ENCODE measurements around the gene IFT27. TPM values are rescaled to one million over a fixed set of nuclear protein-coding genes. Genes with fewer than 3 reads are reported as not detected.

The IFT27 gene
- total RNA-seq, 1 experiment from 2014 or later, result 23.2 TPM

DNA sequence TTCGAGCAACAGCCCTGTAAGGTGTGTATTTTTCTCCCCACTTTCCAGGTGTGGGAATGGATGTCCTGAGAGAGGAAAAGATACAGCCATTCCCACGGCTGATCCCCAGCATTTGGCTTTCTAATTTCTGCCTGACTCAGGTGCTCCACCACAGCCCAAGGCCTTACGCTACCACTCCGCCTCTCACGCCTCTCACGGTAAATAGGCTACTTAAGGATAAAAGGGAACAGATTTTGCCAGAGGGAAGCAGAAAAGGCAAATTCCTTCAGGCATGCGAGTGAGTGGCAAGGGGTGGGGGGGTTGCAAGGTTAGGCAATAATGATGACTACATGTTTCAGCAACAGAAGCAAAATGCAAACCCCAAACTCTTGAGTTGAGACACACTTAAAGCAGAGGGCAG, 31.7 kb upstream of the IFT27 start:
- intact Hi-C loops (cut with micrococcal nuclease), result no loop called here
- Histone ChIP-seq H3K36me3 (ENCODE audit: control insufficient read depth in 1 of 2, insufficient read depth in 2 of 2, low read length in 2 of 2) (no peaks in the 10 kb centered on the region), H3K27me3 (ENCODE audit: insufficient read depth, low read length) (peaks cover 18% of the 10 kb centered on the region; the same call in 1 of the 2 replicates), H2AFZ (ENCODE audit: low read depth, low read length, poor library complexity, severe bottlenecking) (no peak overlapping the region), H4K20me1 (ENCODE audit: insufficient read depth) (no peaks in the 10 kb centered on the region), H3K9me3 (ENCODE audit: control insufficient read depth in 1 of 2, insufficient read depth in 1 of 2, low read depth in 1 of 2, low read length in 2 of 2) (no peaks in the 10 kb centered on the region), H3K9ac (ENCODE audit: low read length) (no peak overlapping the region), H3K27ac (ENCODE audit: low read depth, low read length) (no peak overlapping the region), H3K79me2 (ENCODE audit: insufficient read depth, low read length) (no peaks in the 10 kb centered on the region), H3K4me3 (replicated peaks in 1 of 2; ENCODE audit: low read depth in 1 of 2, low read length in 2 of 2) (no peak overlapping the region), H3K9me2 (ENCODE audit: insufficient read depth) (no peaks in the 10 kb centered on the region), H3K4me1 (ENCODE audit: control insufficient read depth in 1 of 2, insufficient read depth in 2 of 2, low read length in 2 of 2) (no peaks in the 10 kb centered on the region), H3K4me2 (ENCODE audit: low read length) (no peak overlapping the region)
- DNase-seq (ENCODE audit: low read depth, low spot score) (no peak), ATAC-seq (no peak)
- CTCF ChIA-PET, result no interaction called here
- POLR2A ChIA-PET, result no interaction called here
- RAD21 ChIA-PET (ENCODE audit: low non-redundant PET in 1 of 2, low total read pairs in 2 of 2, uncharacterized antibody in 2 of 2, unreplicated experiment in 2 of 2), result no interaction called here
- no TSS peak for BruUV-seq (replicated peaks)
- TF ChIP-seq YY1 (IDR thresholded peaks at IDR 0.05; ENCODE audit: extremely low read depth, insufficient replicate concordance, low read depth, low read length) (no peak), RAD21 (IDR thresholded peaks at IDR 0.05; ENCODE audit: low read depth) (no peak), EZH2 (IDR thresholded peaks at IDR 0.05) (no peak), SRF (IDR thresholded peaks at IDR 0.05; ENCODE audit: low read depth) (no peak), ZFX (IDR thresholded peaks at IDR 0.05) (no peak), EGR1 (IDR thresholded peaks at IDR 0.05; ENCODE audit: low read depth) (no peak), POLR2A (IDR thresholded peaks at IDR 0.05; ENCODE audit: borderline replicate concordance, extremely low read depth, insufficient read depth, insufficient read length) (no peak), SP1 (IDR thresholded peaks at IDR 0.05; ENCODE audit: low read depth) (no peak), SIN3A (IDR thresholded peaks at IDR 0.05; ENCODE audit: low read depth) (no peak), ELF1 (IDR thresholded peaks at IDR 0.05; ENCODE audit: borderline replicate concordance, low read depth) (no peak), REST (IDR thresholded peaks at IDR 0.05; ENCODE audit: low read depth) (no peak), TCF7L2 (IDR thresholded peaks at IDR 0.05; ENCODE audit: borderline replicate concordance, extremely low read depth, insufficient read depth, insufficient read length) (no peak)
- TF ChIP-seq, protein P1, sequence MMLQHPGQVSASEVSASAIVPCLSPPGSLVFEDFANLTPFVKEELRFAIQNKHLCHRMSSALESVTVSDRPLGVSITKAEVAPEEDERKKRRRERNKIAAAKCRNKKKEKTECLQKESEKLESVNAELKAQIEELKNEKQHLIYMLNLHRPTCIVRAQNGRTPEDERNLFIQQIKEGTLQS (IDR thresholded peaks at IDR 0.05), result no peak

All from HCT116 (cell line).